ENCODE measurements around the gene COMMD2.

The COMMD2 gene

GRCh38 chr3:149752051-149752787 is at the start of gene COMMD2:
TSS of gene COMMD2 (minus strand) at chr3:149752489. CDS start at chr3:149752444, 45 bp downstream.
- peak; percentile 73 for DNase-seq

GRCh38 chr3:149801639-149802038 is 49.4 kb upstream of the COMMD2 start:
- no peak for DNase-seq

GRCh38 chr3:149801195-149801594 is 48.9 kb upstream of the COMMD2 start:
- no peak for DNase-seq

GRCh38 chr3:149800693-149801092 is 48.4 kb upstream of the COMMD2 start:
- no peak for DNase-seq

- DNase-seq: no peak
Measured at GRCh38 chr3:149796026-149796425, 43.7 kb upstream of the COMMD2 start.

- DNase-seq: no peak
Measured at GRCh38 chr3:149792452-149793270, 40.4 kb upstream of the COMMD2 start, which contains the start of gene ANKUB1. TSS of gene ANKUB1 (minus strand) at chr3:149792554. CDS start at chr3:149792366, 188 bp downstream.

- DNase-seq: no peak
Measured at GRCh38 chr3:149790698-149791097, 38.4 kb upstream of the COMMD2 start.

GRCh38 chr3:149790268-149790667 is 38.0 kb upstream of the COMMD2 start:
- DNase-seq: no peak

GRCh38 chr3:149784064-149784704 is 31.9 kb upstream of the COMMD2 start:
- no peak for DNase-seq

GRCh38 chr3:149783576-149783975 is 31.3 kb upstream of the COMMD2 start:
- DNase-seq: no peak

- DNase-seq: no peak
Measured at GRCh38 chr3:149781741-149782140, 29.5 kb upstream of the COMMD2 start.

GRCh38 chr3:149781211-149781610 is 28.9 kb upstream of the COMMD2 start:
- DNase-seq: no peak

- DNase-seq: no peak
Measured at GRCh38 chr3:149777414-149778214, 25.3 kb upstream of the COMMD2 start.

- no peak for DNase-seq
Measured at GRCh38 chr3:149776170-149776569, 23.9 kb upstream of the COMMD2 start.

- no peak for DNase-seq
Measured at GRCh38 chr3:149772861-149773260, 20.6 kb upstream of the COMMD2 start.

- peak; percentile 28 for DNase-seq
Measured at GRCh38 chr3:149771652-149772271, 19.5 kb upstream of the COMMD2 start.

GRCh38 chr3:149770246-149770645 is 18.0 kb upstream of the COMMD2 start:
- no peak for DNase-seq

- DNase-seq: no peak
Measured at GRCh38 chr3:149768704-149769103, 16.4 kb upstream of the COMMD2 start.

GRCh38 chr3:149767720-149768119 is 15.4 kb upstream of the COMMD2 start:
- no peak for DNase-seq

- no peak for DNase-seq
Measured at GRCh38 chr3:149765762-149766334, 13.6 kb upstream of the COMMD2 start.

GRCh38 chr3:149764302-149764701 is 12.0 kb upstream of the COMMD2 start:
- DNase-seq: no peak
